ENCODE results near the gene MREG.

MREG gene

GRCh38 chr2:215900843-215901242, 112.5 kb downstream of the MREG start:
- no peak for DNase-seq
- TF ChIP-seq POLR2A (IDR thresholded peaks at IDR 0.05; ENCODE audit: low read length): no peak
- TF ChIP-seq GATA1 (IDR thresholded peaks at IDR 0.05; ENCODE audit: low read depth, low read length): no peak

GRCh38 chr2:215900203-215900611, 113.1 kb downstream of the MREG start:
- TF ChIP-seq POLR2A (IDR thresholded peaks at IDR 0.05; ENCODE audit: low read length) (no peak), GATA1 (IDR thresholded peaks at IDR 0.05; ENCODE audit: low read depth, low read length) (no peak)

GRCh38 chr2:215899141-215900074, 113.9 kb downstream of the MREG start:
- TF ChIP-seq GATA1 (IDR thresholded peaks at IDR 0.05; ENCODE audit: low read depth, low read length) (no peak), POLR2A (IDR thresholded peaks at IDR 0.05; ENCODE audit: low read length) (no peak)
- DNase-seq: no peak

More at GRCh38 chr2:215900203-215900611, 113.1 kb downstream of the MREG start:
- DNase-seq: no peak

- no peak for DNase-seq
- no peak for TF ChIP-seq POLR2A (IDR thresholded peaks at IDR 0.05; ENCODE audit: low read length)
- no peak for TF ChIP-seq GATA1 (IDR thresholded peaks at IDR 0.05; ENCODE audit: low read depth, low read length)
These were observed 115.0 kb downstream of the MREG start for GRCh38 chr2:215898363-215898762.

- TF ChIP-seq GATA1 (IDR thresholded peaks at IDR 0.05; ENCODE audit: low read depth, low read length) (no peak), POLR2A (IDR thresholded peaks at IDR 0.05; ENCODE audit: low read length) (no peak)
- DNase-seq: no peak
These were observed 116.4 kb downstream of the MREG start for GRCh38 chr2:215896921-215897320.

- no peak for TF ChIP-seq GATA1 (IDR thresholded peaks at IDR 0.05; ENCODE audit: low read depth, low read length)
- TF ChIP-seq POLR2A (IDR thresholded peaks at IDR 0.05; ENCODE audit: low read length): no peak
These were observed 118.0 kb downstream of the MREG start for GRCh38 chr2:215895330-215895729.

More at GRCh38 chr2:215895330-215895729, 118.0 kb downstream of the MREG start:
- no peak for DNase-seq
